CD14-positive monocyte (primary cell): ENCODE results near the gene PPARGC1A. TPM values are rescaled to one million over a fixed set of nuclear protein-coding genes. Genes with fewer than 3 reads are reported as not detected.

Experiments used
- DNase-seq, 3 donors: peaks; one replicate each; pipeline ENCODE4 v3.0.0-alpha.2; 2011 to 2022
- H2AFZ ChIP-seq: 2 replicates; pipeline ENCODE4 v1.6.0; 2012; ENCODE audit warnings: mild to moderate bottlenecking, low read depth, low read length, inconsistent platforms; ENCODE audit not compliant: insufficient read depth, poor library complexity, severe bottlenecking
- H3K27ac ChIP-seq, 2 donors: 1 replicate in 1 of 2; 2 replicates in 1 of 2; pipeline ENCODE4 v1.5.1; 2012 to 2013; ENCODE audit warnings: low read length in 2 of 2, control low read depth in 1 of 2, inconsistent platforms in 1 of 2, low read depth in 1 of 2, mild to moderate bottlenecking in 1 of 2
- H3K27me3 ChIP-seq, 2 donors: one replicate each; pipeline versions ENCODE4 v1.6.0 to v1.6.1; 2011 to 2013; ENCODE audit warnings: low read length in 2 of 2; ENCODE audit not compliant: control insufficient read depth in 2 of 2, insufficient read depth in 2 of 2
- H3K36me3 ChIP-seq, 2 donors: replicated peaks in 1 of 2; 1 replicate in 1 of 2; 2 replicates in 1 of 2; pipeline versions ENCODE4 v1.5.1 to v1.6.1; 2012 to 2013; ENCODE audit warnings: low read length in 2 of 2, control low read depth in 1 of 2, inconsistent platforms in 1 of 2, mild to moderate bottlenecking in 1 of 2; ENCODE audit not compliant: insufficient read depth in 2 of 2, control insufficient read depth in 1 of 2
- H3K4me1 ChIP-seq, 2 donors: 1 replicate in 1 of 2; 2 replicates in 1 of 2; pipeline versions ENCODE4 v1.5.1 to v1.6.1; 2012 to 2013; ENCODE audit warnings: low read length in 2 of 2, control low read depth in 1 of 2, inconsistent platforms in 1 of 2, mild to moderate bottlenecking in 1 of 2, moderate library complexity in 1 of 2; ENCODE audit not compliant: insufficient read depth in 2 of 2, control insufficient read depth in 1 of 2
- H3K4me2 ChIP-seq: replicated peaks from 2 replicates; pipeline ENCODE3; 2012; ENCODE audit warnings: low read length, moderate library complexity, mild to moderate bottlenecking; ENCODE audit not compliant: poor library complexity, severe bottlenecking; ENCODE audit errors: extremely low read depth
- H3K4me3 ChIP-seq, 3 experiments: fragments of 200-600 bp in 1 of 3; sonication (generic) in 1 of 3; replicated peaks in 1 of 3; 1 replicate in 2 of 3; 2 replicates in 1 of 3; pipeline ENCODE4 v1.5.1; 2011 to 2013; ENCODE audit warnings: low read length in 3 of 3, mild to moderate bottlenecking in 3 of 3, control low read depth in 2 of 3, low read depth in 2 of 3, inconsistent platforms in 1 of 3, moderate library complexity in 1 of 3
- H3K79me2 ChIP-seq: 2 replicates; pipeline ENCODE4 v1.6.0; 2012; ENCODE audit warnings: mild to moderate bottlenecking, control low read depth, inconsistent platforms, low read length, moderate library complexity; ENCODE audit not compliant: insufficient read depth
- H3K9ac ChIP-seq: 2 replicates; pipeline ENCODE4 v1.6.0; 2017; ENCODE audit warnings: low read length, mild to moderate bottlenecking; ENCODE audit not compliant: insufficient read depth, poor library complexity, severe bottlenecking
- H3K9me3 ChIP-seq, 2 donors: replicated peaks in 1 of 2; 1 replicate in 1 of 2; 2 replicates in 1 of 2; pipeline versions ENCODE4 v1.5.1 to v1.6.1; 2012 to 2013; ENCODE audit warnings: low read length in 2 of 2, control low read depth in 1 of 2; ENCODE audit not compliant: control insufficient read depth in 1 of 2, insufficient read depth in 1 of 2
- H4K20me1 ChIP-seq: 2 replicates; pipeline ENCODE4 v1.6.0; 2012; ENCODE audit warnings: mild to moderate bottlenecking, low read length, control low read depth, moderate library complexity; ENCODE audit not compliant: insufficient read depth
- H3K27ac Mint-ChIP-seq, 7 donors: one replicate each; pipeline ENCODE4 v1.8.0; 2020; ENCODE audit warnings: mild to moderate bottlenecking in 7 of 7, mixed read lengths in 7 of 7, moderate library complexity in 6 of 7, inconsistent platforms in 2 of 7
- H3K27me3 Mint-ChIP-seq, 3 donors: one replicate each; pipeline ENCODE4 v1.8.0; 2021 to 2022; ENCODE audit warnings: low read depth in 3 of 3, mild to moderate bottlenecking in 3 of 3, mixed read lengths in 3 of 3, moderate library complexity in 3 of 3, inconsistent platforms in 1 of 3
- H3K36me3 Mint-ChIP-seq, 2 donors: one replicate each; pipeline ENCODE4 v1.8.0; 2020; ENCODE audit warnings: mixed read lengths in 2 of 2, inconsistent platforms in 1 of 2, mild to moderate bottlenecking in 1 of 2
- H3K4me1 Mint-ChIP-seq: one replicate; pipeline ENCODE4 v1.8.0; 2020; ENCODE audit warnings: mild to moderate bottlenecking, mixed read lengths
- H3K4me3 Mint-ChIP-seq, 2 donors: one replicate each; pipeline ENCODE4 v1.8.0; 2020; ENCODE audit warnings: mild to moderate bottlenecking in 2 of 2, mixed read lengths in 2 of 2, moderate library complexity in 1 of 2
- H3K9me3 Mint-ChIP-seq, 7 donors: one replicate each; pipeline ENCODE4 v1.8.0; 2020 to 2022; ENCODE audit warnings: mixed read lengths in 7 of 7, mild to moderate bottlenecking in 6 of 7, moderate library complexity in 6 of 7, inconsistent platforms in 2 of 7
- WGBS: methylation state at CpG from one replicate; pipeline ENCODE4 v1.1.5; 2013; ENCODE audit warnings: missing lambda C conversion rate; ENCODE audit not compliant: insufficient coverage; 5-methylcytosine and 5-hydroxymethylcytosine counted together
- intact Hi-C, 2 donors: fragments of 100-400 bp; cut with micrococcal nuclease; formaldehyde crosslinking; loops; one replicate each; pipeline versions ENCODE4 v1.15.0 to v1.15.1; 2023
- polyA plus RNA-seq, 3 donors: library from polyadenylated mRNA; depleted of rRNA in 1 of 3; unstranded in 2 of 3; stranded (reverse) in 1 of 3; fragments of 300-500 nt in 2 of 3; fragments of >200 nt in 1 of 3; fragmentation: Illumina TruSeq in 2 of 3; gene quantifications; 1 replicate in 2 of 3; 2 replicates in 1 of 3; pipeline ENCODE4 v1.2.3, GENCODE V29; 2012 to 2021
- TF ChIP-seq, protein P1 (sequence below): fragments of 200-600 bp; IDR thresholded peaks from one replicate; pipeline ENCODE4 v1.8.0; 2022; ENCODE audit warnings: antibody characterized with exemption, mild to moderate bottlenecking

The PPARGC1A gene
- polyA plus RNA-seq, 3 donors = 0.58 to 1.1 (median 0.79) TPM

DNA sequence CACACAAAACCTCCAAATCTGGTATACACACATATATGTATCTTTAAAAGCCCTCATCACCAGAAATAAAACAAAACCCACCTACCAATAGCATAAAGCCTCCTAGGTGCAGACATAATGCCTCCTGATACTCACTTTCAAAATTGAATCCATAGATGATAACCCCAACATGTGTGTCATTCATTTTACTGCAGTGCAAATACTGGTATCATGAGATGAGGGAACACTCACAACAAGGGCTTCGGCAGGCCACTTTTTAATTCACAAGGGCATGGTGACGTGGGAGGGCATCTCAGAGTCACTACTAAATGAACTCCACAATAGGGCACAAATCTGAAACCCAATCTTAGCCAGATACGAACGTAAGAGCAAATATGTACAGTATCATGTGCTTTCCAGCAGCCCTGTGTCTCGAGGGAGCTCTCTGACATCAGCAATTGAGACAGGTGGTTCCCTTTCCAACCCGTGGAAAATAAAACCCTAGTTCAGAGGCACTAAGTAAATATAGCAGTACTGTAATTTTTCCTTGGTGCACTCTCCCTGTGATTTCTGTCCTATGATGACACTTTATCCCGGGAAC lies 14.1 kb upstream of the PPARGC1A start:
- H3K79me2 ChIP-seq = no peaks in the 10 kb centered on the region
- 89% methylated on average over 5 of the region's 7 CpGs for WGBS
- H3K36me3 ChIP-seq = no peaks in the 10 kb centered on the region
- H3K9me3 Mint-ChIP-seq = peaks cover 0 to 2% (median 0%) of the 10 kb centered on the region in 7 donors
- peaks cover 0 to 4% (median 2%) of the 10 kb centered on the region in 3 donors for H3K27me3 Mint-ChIP-seq
- TF ChIP-seq, protein P1, sequence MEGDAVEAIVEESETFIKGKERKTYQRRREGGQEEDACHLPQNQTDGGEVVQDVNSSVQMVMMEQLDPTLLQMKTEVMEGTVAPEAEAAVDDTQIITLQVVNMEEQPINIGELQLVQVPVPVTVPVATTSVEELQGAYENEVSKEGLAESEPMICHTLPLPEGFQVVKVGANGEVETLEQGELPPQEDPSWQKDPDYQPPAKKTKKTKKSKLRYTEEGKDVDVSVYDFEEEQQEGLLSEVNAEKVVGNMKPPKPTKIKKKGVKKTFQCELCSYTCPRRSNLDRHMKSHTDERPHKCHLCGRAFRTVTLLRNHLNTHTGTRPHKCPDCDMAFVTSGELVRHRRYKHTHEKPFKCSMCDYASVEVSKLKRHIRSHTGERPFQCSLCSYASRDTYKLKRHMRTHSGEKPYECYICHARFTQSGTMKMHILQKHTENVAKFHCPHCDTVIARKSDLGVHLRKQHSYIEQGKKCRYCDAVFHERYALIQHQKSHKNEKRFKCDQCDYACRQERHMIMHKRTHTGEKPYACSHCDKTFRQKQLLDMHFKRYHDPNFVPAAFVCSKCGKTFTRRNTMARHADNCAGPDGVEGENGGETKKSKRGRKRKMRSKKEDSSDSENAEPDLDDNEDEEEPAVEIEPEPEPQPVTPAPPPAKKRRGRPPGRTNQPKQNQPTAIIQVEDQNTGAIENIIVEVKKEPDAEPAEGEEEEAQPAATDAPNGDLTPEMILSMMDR = no peak
- H3K36me3 Mint-ChIP-seq = no peaks in the 10 kb centered on the region
- no peaks in the 10 kb centered on the region for H3K4me1 Mint-ChIP-seq
- no peak overlapping the region for H3K9ac ChIP-seq
- H4K20me1 ChIP-seq = no peaks in the 10 kb centered on the region
- no peak overlapping the region for H3K27ac ChIP-seq
- H3K27ac Mint-ChIP-seq = no peak overlapping the region
- intact Hi-C loops = no loop called here
- no peak overlapping the region for H2AFZ ChIP-seq
- no peak overlapping the region for H3K4me3 Mint-ChIP-seq
- H3K4me2 ChIP-seq = no peak overlapping the region
- H3K4me3 ChIP-seq = no peak overlapping the region
- H3K9me3 ChIP-seq = no peaks in the 10 kb centered on the region
- no peaks in the 10 kb centered on the region for H3K27me3 ChIP-seq
- no peak for DNase-seq
- H3K4me1 ChIP-seq = no peaks in the 10 kb centered on the region

DNA sequence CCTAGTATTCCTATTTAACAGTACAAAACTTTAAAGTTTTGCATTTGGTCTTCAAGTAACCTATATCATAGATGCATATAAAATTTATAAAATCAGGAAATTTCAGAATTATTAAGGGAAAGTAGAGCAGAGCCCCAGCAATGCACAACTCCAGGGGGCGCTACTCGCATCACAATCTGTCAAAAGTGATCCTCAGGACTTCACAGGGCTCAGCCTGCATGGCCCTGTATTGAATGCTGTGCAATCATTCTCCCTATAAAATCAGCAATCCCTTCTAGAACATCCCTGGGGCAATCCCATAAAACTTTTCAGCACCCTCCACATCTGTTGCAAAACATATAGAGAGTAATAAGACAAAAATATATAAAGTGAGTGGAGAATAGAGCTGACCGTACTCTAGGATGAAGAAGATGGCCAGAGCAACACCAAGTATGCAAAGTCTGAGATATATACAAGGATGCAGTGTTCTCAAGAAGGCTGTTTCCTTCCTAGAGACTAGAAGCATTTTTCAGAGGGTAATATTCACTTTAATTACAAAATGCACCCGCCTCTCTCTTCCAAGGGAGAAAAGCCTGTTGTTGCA lies 12.5 kb upstream of the PPARGC1A start:
- Histone ChIP-seq H3K79me2 (no peaks in the 10 kb centered on the region), H3K9me3 (no peaks in the 10 kb centered on the region), H3K4me1 (no peaks in the 10 kb centered on the region), H3K36me3 (no peaks in the 10 kb centered on the region), H2AFZ (no peak overlapping the region), H3K27me3 (peaks cover 0 to 3% of the 10 kb centered on the region in 2 donors), H3K9ac (no peak overlapping the region), H4K20me1 (no peaks in the 10 kb centered on the region), H3K4me3 (no peak overlapping the region), H3K4me2 (no peak overlapping the region), H3K27ac (no peak overlapping the region)
- TF ChIP-seq, protein P1 = no peak
- Mint-ChIP-seq H3K4me3 (no peak overlapping the region), H3K27ac (no peak overlapping the region), H3K27me3 (peaks cover 0 to 4% (median 0%) of the 10 kb centered on the region in 3 donors), H3K36me3 (no peaks in the 10 kb centered on the region), H3K4me1 (no peaks in the 10 kb centered on the region), H3K9me3 (peaks cover 0 to 2% (median 0%) of the 10 kb centered on the region in 7 donors)
- 95% methylated on average over 3 of the region's 4 CpGs for WGBS
- no peak for DNase-seq
- intact Hi-C loops = no loop called here
